HL-60/S4 (cell line): ENCODE measurements around the gene ANO10.
"Not testable (repeated sequence)": the region's sequence is repeated elsewhere in the genome, so short reads cannot be mapped to it uniquely, and the experiment has no call there.

ENCODE experiments used
- in situ Hi-C: fragments of 300-500 bp; cut with MboI; formaldehyde crosslinking; loops from 2 replicates; pipeline ENCODE4 v1.14.3; 2022; ENCODE audit warnings: low sequenced_read_pairs

Gene ANO10

GRCh38 chr3:43478839-43479238, 143.0 kb downstream of the ANO10 start:
- in situ Hi-C loops = not testable (repeated sequence)

- in situ Hi-C loops = no loop called here
Observed at GRCh38 chr3:43478118-43478785, 143.6 kb downstream of the ANO10 start.

GRCh38 chr3:43477600-43477999, 144.2 kb downstream of the ANO10 start:
- in situ Hi-C loops = no loop called here

- in situ Hi-C loops = no loop called here
Observed at GRCh38 chr3:43473737-43474136, 148.1 kb downstream of the ANO10 start.

GRCh38 chr3:43473244-43473643, 148.6 kb downstream of the ANO10 start:
- in situ Hi-C loops = no loop called here

GRCh38 chr3:43468133-43468532, 153.7 kb downstream of the ANO10 start:
- in situ Hi-C loops = no loop called here

GRCh38 chr3:43465109-43465508, 156.7 kb downstream of the ANO10 start:
- in situ Hi-C loops = no loop called here

GRCh38 chr3:43462566-43462965, 159.2 kb downstream of the ANO10 start:
- in situ Hi-C loops = not testable (repeated sequence)

- in situ Hi-C loops = no loop called here
Observed at GRCh38 chr3:43461345-43461744, 160.5 kb downstream of the ANO10 start.

GRCh38 chr3:43457038-43457437, 164.8 kb downstream of the ANO10 start:
- in situ Hi-C loops = not testable (repeated sequence)

GRCh38 chr3:43455233-43455632, 166.6 kb downstream of the ANO10 start:
- in situ Hi-C loops = no loop called here

- in situ Hi-C loops = no loop called here
Observed at GRCh38 chr3:43453981-43454380, 167.8 kb downstream of the ANO10 start.

- in situ Hi-C loops = no loop called here
Observed at GRCh38 chr3:43451670-43452254, 170.0 kb downstream of the ANO10 start.

- in situ Hi-C loops = no loop called here
Observed at GRCh38 chr3:43448098-43448497, 173.7 kb downstream of the ANO10 start.

- in situ Hi-C loops = no loop called here
Observed at GRCh38 chr3:43445820-43446219, 176.0 kb downstream of the ANO10 start.

GRCh38 chr3:43442872-43443395, 178.9 kb downstream of the ANO10 start:
- in situ Hi-C loops = no loop called here

- in situ Hi-C loops = no loop called here
Observed at GRCh38 chr3:43436507-43437140, 185.2 kb downstream of the ANO10 start.

- in situ Hi-C loops = no loop called here
Observed at GRCh38 chr3:43435706-43436105, 186.1 kb downstream of the ANO10 start.

GRCh38 chr3:43434431-43434830, 187.4 kb downstream of the ANO10 start:
- in situ Hi-C loops = no loop called here

GRCh38 chr3:43432462-43432861, 189.3 kb downstream of the ANO10 start:
- in situ Hi-C loops = no loop called here

GRCh38 chr3:43426388-43426787, 195.4 kb downstream of the ANO10 start:
- in situ Hi-C loops = no loop called here

- in situ Hi-C loops = no loop called here
Observed at GRCh38 chr3:43425829-43426228, 196.0 kb downstream of the ANO10 start.
